NCI-H1930 (cell line): ENCODE results near the gene OGFOD3.
"Not testable (repeated sequence)": the region's sequence is repeated elsewhere in the genome, so short reads cannot be mapped to it uniquely, and the experiment has no call there.

Source experiments
- DNase-seq, 2 experiments: peaks; one replicate each; lab custom pipeline; 2025; lab: John Stamatoyannopoulos, UW

The OGFOD3 gene

GRCh38 chr17:82433560-82434215 is 15.3 kb upstream of the OGFOD3 start:
- DNase-seq = no peak

- DNase-seq = no peak
Measured at GRCh38 chr17:82432017-82432416, 13.6 kb upstream of the OGFOD3 start.

- DNase-seq = no peak
Measured at GRCh38 chr17:82429824-82430223, 11.4 kb upstream of the OGFOD3 start.

GRCh38 chr17:82428546-82428945 is 10.2 kb upstream of the OGFOD3 start:
- DNase-seq = no peak

- no peak for DNase-seq
Measured at GRCh38 chr17:82424863-82425159, 6.4 kb upstream of the OGFOD3 start.

GRCh38 chr17:82424001-82424862 is 5.8 kb upstream of the OGFOD3 start:
- no peak for DNase-seq

GRCh38 chr17:82419540-82419939 is 1.2 kb upstream of the OGFOD3 start:
- no peak for DNase-seq

GRCh38 chr17:82416771-82417170 is 1.6 kb downstream of the OGFOD3 start:
- DNase-seq = no peak

- DNase-seq = no peak
Measured at GRCh38 chr17:82416264-82416663, 2.1 kb downstream of the OGFOD3 start.

GRCh38 chr17:82415786-82416185 is 2.6 kb downstream of the OGFOD3 start:
- no peak for DNase-seq

GRCh38 chr17:82415336-82415735 is 3.0 kb downstream of the OGFOD3 start:
- DNase-seq = no peak

GRCh38 chr17:82414548-82415281 is 3.7 kb downstream of the OGFOD3 start:
- DNase-seq = peak in 1 of 2 experiments; percentile 20

GRCh38 chr17:82412535-82413520 is 5.6 kb downstream of the OGFOD3 start:
- DNase-seq = no peak

- DNase-seq = not testable (repeated sequence)
Measured at GRCh38 chr17:82412081-82412480, 6.3 kb downstream of the OGFOD3 start.

GRCh38 chr17:82411396-82412053 is 6.9 kb downstream of the OGFOD3 start:
- no peak for DNase-seq

GRCh38 chr17:82410014-82410716 is 8.2 kb downstream of the OGFOD3 start:
- no peak for DNase-seq

- DNase-seq = no peak
Measured at GRCh38 chr17:82408938-82409318, 9.5 kb downstream of the OGFOD3 start.

GRCh38 chr17:82408288-82408937 is 10.0 kb downstream of the OGFOD3 start:
- no peak for DNase-seq

GRCh38 chr17:82407255-82407654 is 11.1 kb downstream of the OGFOD3 start:
- DNase-seq = no peak

GRCh38 chr17:82406131-82406671 is 12.2 kb downstream of the OGFOD3 start:
- DNase-seq = no peak
